ENCODE results near the gene SGCD.

SGCD gene

DNA sequence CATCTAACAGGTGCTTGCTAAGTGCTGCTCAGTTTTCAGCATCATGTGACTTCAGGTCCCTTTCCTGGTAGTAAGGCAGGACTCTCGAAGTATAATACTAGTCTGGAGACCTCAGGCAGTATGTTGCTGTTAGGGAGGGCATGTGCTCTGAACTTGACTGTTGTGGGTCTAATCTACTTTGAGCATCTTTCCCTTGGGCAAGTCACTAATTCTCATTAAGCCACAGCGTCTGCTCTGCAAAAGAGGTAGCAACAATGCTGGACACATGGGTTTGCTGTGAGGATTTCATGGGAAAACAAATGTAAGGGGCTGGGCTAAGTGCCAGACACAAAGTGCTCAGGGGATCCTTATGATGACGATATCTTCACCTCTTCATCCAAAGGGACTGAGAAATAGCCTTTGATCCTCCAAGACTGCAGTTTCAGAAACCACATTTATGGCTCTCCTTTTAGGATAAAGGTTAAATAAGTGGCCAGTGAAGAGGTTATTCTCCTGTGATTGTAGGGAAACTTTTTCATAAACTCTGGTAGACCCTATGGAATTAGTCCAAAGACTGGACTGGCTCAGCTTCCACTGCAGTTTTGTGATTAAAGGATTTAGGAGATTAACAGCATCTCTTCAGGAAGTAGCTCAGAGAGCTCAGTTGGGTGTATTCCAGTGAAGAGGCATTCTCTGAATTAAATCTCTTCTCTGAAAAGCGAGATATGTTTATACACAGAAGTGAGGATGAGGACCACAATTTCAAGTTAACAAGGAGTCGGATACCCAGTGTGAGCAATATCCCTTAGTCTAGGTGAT is 216.6 kb downstream of the SGCD start:
- intact Hi-C loops (cut with DNase I; ENCODE audit: low total_unique reads), result no loop called here
- DNase-seq, result no peak
- Histone ChIP-seq H3K36me3 (no peaks in the 10 kb centered on the region), H3K4me1 (peaks cover 0 to 12% (median 0%) of the 10 kb centered on the region in 4 donors), H3K27ac (no peak overlapping the region), H3K4me3 (no peak overlapping the region), H3K9me3 (no peaks in the 10 kb centered on the region), H3K27me3 (no peaks in the 10 kb centered on the region)
- TF ChIP-seq, protein P1, sequence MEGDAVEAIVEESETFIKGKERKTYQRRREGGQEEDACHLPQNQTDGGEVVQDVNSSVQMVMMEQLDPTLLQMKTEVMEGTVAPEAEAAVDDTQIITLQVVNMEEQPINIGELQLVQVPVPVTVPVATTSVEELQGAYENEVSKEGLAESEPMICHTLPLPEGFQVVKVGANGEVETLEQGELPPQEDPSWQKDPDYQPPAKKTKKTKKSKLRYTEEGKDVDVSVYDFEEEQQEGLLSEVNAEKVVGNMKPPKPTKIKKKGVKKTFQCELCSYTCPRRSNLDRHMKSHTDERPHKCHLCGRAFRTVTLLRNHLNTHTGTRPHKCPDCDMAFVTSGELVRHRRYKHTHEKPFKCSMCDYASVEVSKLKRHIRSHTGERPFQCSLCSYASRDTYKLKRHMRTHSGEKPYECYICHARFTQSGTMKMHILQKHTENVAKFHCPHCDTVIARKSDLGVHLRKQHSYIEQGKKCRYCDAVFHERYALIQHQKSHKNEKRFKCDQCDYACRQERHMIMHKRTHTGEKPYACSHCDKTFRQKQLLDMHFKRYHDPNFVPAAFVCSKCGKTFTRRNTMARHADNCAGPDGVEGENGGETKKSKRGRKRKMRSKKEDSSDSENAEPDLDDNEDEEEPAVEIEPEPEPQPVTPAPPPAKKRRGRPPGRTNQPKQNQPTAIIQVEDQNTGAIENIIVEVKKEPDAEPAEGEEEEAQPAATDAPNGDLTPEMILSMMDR (IDR thresholded peaks at IDR 0.05), result no peak

DNA sequence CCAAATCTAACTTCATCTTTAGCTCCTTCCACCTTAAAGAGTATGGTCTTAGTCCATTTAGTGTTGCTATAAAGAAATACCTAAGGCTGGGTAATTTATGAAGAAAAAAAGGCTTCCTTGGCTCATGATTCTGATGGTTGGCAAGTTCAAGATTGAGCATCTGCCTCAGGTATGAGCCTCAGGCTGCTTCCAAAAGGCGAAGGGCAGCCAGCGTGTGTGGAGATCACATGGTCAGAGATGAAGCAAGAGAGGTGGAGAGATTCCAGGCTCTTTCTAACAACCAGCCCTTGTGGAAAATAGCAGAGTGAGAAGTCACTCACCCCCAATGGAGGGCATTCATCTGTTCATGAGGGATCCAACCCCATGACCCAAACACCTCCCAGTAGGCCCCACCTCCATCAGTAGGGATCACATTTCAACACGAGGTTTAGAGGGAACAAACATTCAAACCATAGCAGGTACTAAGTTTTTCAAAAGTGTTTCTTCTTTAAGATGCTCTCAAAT is 225.9 kb downstream of the SGCD start:
- intact Hi-C loops (cut with DNase I; ENCODE audit: low total_unique reads), result no loop called here
- DNase-seq, result no peak
- Histone ChIP-seq H3K9me3 (no peaks in the 10 kb centered on the region), H3K4me3 (no peak overlapping the region), H3K36me3 (no peaks in the 10 kb centered on the region), H3K4me1 (peaks cover 0 to 9% (median 0%) of the 10 kb centered on the region in 4 donors), H3K27ac (no peak overlapping the region), H3K27me3 (no peaks in the 10 kb centered on the region)
- TF ChIP-seq, protein P1 (IDR thresholded peaks at IDR 0.05), result no peak

- Histone ChIP-seq H3K4me1 (peaks cover 0 to 18% (median 0%) of the 10 kb centered on the region in 4 donors), H3K4me3 (no peak overlapping the region), H3K27me3 (no peaks in the 10 kb centered on the region), H3K27ac (no peak overlapping the region), H3K36me3 (no peaks in the 10 kb centered on the region), H3K9me3 (no peaks in the 10 kb centered on the region)
- intact Hi-C loops (cut with DNase I; ENCODE audit: low total_unique reads), result no loop called here
- no peak for DNase-seq
- TF ChIP-seq, protein P1 (IDR thresholded peaks at IDR 0.05), result no peak
These were observed 229.9 kb downstream of the SGCD start for GRCh38 chr5:156556666-156557406.

DNA sequence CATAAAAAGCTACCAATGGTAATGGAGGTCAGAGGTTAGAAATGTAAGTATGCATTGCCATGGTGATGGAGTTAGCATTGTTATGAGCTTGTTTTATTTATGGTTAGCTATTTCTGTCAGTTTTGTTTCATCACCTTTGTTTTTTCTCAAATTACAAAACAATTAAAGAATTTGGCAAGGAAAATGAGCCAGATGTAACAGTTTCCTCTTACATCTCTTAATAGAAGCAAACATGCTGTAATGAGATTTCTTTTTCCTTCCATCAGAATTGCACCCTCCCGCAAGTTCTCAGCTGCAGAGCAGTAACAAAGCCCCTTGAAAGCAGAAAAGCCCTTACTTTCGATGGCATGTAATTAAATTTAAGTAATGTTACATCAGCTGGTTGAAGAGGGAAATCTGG is 233.0 kb downstream of the SGCD start:
- TF ChIP-seq, protein P1 (IDR thresholded peaks at IDR 0.05), result no peak
- DNase-seq, result no peak
- H3K4me1 ChIP-seq, result peaks cover 0 to 18% (median 0%) of the 10 kb centered on the region in 4 donors
- intact Hi-C loops (cut with DNase I; ENCODE audit: low total_unique reads), result no loop called here
- no peaks in the 10 kb centered on the region for H3K9me3 ChIP-seq
- H3K27ac ChIP-seq, result no peak overlapping the region
- no peaks in the 10 kb centered on the region for H3K27me3 ChIP-seq
- H3K36me3 ChIP-seq, result no peaks in the 10 kb centered on the region
- H3K4me3 ChIP-seq, result no peak overlapping the region

GRCh38 chr5:156561651-156562050 is 234.7 kb downstream of the SGCD start:
- no peaks in the 10 kb centered on the region for H3K27me3 ChIP-seq
- intact Hi-C loops (cut with DNase I; ENCODE audit: low total_unique reads), result no loop called here
- no peak for DNase-seq
- H3K27ac ChIP-seq, result no peak overlapping the region
- no peak overlapping the region for H3K4me3 ChIP-seq
- H3K9me3 ChIP-seq, result no peaks in the 10 kb centered on the region
- peaks cover 0 to 15% (median 0%) of the 10 kb centered on the region in 4 donors for H3K4me1 ChIP-seq
- TF ChIP-seq, protein P1 (IDR thresholded peaks at IDR 0.05), result no peak
- no peaks in the 10 kb centered on the region for H3K36me3 ChIP-seq

All from tibial artery (tissue), 4 donors.